G401 (cell line): Measurements from ENCODE around the gene PTTG1IP. TPM values are rescaled to one million over a fixed set of nuclear protein-coding genes. Genes with fewer than 3 reads are reported as not detected.

ENCODE experiments used
- DNase-seq: peaks from one replicate; pipeline ENCODE4 v3.0.0-alpha.2; 2015; ENCODE audit warnings: low spot score
- in situ Hi-C: cut with HindIII; loops from 2 replicates; pipeline ENCODE4 v1.10.0; 2016; ENCODE audit warnings: low sequenced_read_pairs, mixed read lengths
- total RNA-seq: library from RNA; depleted of rRNA; stranded (reverse); fragments of >200 nt; shearing (Covaris generic); gene quantifications from 2 replicates; pipeline ENCODE4 v1.2.3, GENCODE V29; 2014

The PTTG1IP gene
- total RNA-seq, 1 experiment from 2014 or later: 243 TPM

DNA sequence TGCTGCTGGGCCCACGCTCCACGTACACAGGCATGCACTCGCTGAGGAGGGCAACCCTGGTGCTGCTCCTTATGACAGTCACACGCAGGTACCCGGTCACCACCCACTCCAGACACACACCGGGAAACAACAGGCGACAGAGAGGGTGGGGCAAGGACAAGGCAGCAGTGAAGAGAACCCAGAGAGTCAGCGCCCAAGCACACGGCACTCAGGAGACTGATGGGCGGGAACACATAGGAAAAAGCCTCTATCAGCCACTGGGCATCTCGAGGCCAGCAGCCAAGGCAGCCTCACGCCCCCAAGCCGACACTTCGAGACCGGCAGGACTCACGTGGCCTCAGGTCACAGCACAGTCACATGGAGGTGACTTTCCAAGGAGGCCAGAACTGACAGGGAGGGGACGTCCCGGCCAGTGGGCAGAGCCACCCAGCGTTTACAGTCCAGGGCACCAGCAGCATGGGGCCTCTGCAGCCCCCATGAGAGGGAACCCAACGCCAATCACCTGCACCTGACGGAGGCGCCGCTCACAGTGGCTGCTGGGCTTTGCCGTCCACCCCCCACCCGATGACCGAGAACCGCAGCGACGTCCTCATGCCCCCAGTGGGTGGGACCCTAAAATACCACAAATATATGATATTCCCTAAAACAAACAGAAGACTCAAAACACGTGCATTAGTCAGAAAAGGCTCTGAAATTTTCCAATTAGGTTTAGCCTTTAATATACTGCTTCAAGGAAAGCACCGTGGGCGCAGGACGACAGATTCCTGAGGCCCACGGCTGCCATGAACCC is 19.7 kb downstream of the PTTG1IP start:
- in situ Hi-C loops: no loop called here

DNA sequence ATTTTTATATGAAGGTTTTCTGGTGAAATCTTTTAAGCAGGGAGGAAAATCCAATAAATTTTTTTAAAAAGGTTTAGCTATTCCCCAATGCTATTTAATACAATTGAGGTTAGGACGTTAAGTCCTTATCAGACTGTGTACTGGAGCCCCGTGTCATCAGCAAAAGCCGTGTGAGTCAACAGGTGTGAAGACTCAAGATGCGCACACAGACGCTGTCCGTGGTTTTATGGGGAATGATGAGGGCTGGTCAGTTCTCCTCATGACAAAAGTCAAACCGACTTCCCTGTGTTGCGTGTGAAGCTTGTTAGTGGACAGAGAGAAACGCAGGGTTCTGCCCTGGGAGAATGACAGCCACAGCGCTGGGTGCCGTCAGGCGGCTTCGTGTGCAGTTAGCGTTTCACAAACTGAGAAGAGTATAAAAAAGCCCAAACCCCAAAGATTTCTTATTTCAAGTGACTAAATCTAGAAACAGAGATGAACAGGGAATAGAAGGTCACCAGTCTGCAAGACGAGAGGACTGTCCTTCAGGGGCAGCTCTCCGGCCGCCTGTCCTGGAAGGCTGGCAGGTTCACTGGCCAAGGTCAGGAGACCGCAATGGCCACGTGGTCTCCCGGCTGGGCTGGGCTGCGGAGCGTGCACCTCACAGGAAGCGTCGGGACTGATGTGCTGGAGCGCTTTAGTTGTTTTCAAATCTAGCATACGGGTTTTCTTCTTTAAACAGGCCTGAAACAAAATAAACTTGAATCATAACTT is 22.4 kb downstream of the PTTG1IP start:
- in situ Hi-C loops: no loop called here

More for the DNA sequence above, 19.7 kb downstream of the PTTG1IP start:
- no peak for DNase-seq

DNA sequence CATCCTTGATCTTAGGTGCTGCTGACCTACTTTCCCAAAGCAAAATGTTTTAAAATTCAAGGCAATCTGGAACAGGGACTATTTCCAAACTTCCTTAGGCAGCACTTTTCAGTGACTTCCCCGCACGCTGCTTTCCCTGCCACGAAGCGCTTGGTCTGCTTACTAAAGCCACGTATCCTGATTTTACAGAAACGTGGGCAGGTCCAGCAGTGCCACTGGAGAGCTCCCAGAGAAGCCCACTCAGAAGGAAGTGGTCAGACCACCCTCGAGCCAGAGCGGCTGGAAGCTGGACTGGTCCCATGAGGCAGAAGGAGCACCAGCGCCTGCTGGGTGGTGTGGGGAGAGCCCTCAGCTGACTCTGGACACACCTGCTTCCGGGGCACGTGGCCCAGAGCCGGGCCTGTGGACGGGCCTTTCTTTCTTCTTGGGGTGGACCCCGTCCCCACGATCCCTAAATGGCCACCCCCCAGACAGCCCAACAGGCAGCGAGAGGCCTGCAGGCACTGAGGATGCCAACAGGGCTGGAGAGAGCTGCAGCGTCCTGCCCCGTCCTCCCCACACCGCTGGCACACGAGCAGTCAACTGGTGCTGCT is 23.2 kb downstream of the PTTG1IP start:
- DNase-seq: no peak
- in situ Hi-C loops: no loop called here

More for the DNA sequence above, 22.4 kb downstream of the PTTG1IP start:
- no peak for DNase-seq

DNA sequence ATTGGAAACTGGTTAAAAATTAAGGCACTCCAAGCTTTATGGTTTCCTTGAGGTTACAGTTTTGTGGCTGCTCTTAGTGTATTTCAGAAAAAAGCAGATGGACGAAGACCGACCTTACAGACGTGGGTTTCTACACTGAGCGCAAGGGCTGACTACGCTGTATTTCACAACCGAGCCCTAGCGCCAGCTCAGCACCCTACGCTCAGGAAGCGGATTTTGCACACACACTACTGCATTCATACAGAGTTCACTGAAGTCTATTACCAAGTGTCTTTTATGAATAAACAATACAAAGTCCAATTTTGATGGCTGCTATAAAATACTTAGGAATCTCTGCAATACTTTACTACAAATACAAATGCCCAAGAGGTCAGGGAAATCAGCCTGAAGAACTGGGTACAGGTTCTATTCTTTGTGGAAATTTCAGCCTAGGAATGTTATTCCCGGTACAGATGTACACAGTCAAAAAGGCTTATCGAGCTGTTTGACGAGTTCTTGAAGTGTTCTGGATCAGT is 23.8 kb downstream of the PTTG1IP start:
- no peak for DNase-seq
- in situ Hi-C loops: no loop called here

DNA sequence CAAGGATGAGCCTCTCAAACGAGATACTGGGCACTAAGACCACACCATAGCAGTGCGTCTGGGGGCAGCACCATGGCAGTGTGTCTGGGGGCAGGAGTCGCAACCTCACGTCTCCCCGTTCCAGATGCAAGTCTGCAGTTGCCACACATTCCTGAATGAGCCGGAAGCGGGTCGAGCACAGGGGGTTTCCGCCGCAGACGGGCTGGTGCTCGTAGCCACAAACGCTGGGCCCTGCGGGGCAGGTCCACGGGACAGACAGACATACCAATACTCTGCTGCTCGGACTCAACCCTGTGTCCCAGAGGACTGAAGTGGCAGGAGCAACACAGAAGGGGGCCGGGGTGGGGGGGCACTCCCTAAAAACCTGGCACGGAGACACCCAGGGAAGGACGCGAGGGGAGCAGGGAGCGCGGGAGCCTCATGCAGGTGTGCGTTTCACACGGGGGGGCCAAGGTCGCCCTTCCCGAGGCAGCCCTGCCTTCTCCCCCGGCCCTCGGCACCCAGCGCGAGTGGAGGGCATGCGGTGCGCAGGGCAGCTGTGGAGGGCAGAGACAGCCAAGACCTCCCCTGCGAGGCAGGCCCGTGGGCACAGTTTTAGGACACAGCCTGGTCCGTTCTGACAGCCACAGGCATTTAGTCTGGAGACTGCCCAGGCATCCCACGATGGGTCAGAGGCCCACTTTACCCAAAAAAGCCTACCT is 24.5 kb downstream of the PTTG1IP start:
- DNase-seq: no peak
- in situ Hi-C loops: no loop called here

DNA sequence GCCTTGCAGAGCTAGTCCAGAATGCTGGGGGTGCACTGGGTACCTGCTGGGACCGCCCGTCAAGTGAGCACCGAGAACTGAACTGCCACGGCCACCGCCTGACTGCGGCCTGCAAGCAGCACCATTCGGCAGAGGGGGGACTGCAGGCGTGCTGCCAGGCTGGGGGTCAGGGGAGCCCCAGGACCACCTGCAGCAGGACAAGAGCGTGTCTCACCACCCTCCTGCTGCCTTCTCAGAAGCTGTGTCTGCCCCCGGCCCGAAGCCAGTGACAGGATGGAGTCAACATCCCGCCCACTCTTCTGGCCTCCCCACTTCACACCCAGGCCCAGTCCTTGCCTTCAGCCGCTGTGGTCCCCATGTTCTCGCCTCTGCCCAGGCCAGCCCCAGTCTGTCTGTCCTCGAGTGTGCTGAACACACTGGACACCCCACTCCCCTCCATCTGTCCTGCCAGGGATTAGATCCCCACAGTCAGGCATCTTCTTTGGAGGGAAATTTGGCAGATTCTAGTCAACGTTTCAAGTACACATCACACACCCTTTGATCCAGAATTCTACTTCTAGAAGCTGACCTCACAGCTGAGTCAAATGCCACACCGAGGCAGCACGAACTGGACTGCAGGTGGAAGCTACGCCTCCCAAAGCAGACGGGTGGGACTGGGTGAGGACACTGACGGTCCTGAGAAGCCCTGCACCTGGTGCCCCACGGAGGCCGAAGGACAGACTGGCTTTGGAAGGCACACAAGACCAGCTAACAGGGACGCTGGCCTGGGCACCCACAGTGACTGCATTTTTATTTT is 26.0 kb downstream of the PTTG1IP start:
- in situ Hi-C loops: no loop called here
- DNase-seq: no peak

DNA sequence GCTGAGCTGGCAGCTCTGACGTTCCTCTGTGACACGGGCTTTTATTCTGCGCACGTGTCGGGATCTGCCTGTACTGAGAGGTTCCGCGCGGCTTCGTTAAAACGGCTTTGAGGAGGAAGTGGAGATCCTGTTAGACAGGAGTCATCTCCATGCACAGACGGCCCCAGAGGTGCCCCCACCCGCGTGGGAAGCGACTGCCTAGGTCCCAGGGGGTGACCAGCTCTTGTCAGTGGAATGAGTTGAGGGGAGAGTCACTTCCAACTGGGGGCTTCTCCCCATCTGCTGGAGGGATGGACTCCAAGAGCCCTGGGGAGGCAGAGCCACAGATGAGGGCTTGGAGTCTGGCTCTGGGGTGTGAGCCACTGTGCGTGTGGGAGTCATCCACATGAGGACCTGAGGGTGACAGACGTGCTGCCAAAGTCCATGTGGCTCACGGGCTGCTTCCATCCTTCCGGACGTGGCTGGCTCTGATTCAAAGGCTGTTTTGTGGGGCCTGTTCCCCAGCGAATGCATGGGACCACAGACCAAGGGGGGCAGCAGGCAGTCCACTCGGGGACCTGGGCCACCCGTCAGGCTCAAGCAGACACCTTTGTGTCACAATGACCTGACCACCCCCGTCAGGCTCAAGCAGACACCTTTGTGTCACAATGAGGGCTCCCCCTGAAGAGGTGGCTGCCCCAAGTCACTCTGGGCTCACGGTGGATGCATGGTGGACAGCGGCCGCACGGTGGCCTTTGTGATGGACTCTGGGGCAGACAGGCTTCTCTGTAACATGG is 26.8 kb downstream of the PTTG1IP start:
- in situ Hi-C loops: no loop called here
- peak; percentile 31 for DNase-seq

DNA sequence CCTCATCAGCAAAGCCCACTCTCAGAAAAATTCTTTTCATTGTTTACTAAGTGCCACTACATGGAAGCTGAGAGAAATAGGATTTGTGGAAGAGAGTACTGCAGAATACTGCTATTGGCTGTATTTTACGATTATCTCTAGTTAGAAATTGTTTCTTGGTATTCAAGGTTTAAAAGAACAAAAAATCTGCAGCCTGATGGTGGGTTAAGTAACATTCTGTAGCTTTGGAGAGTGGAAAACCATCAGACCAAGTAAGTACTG is 27.3 kb downstream of the PTTG1IP start:
- in situ Hi-C loops: no loop called here
- DNase-seq: no peak

DNA sequence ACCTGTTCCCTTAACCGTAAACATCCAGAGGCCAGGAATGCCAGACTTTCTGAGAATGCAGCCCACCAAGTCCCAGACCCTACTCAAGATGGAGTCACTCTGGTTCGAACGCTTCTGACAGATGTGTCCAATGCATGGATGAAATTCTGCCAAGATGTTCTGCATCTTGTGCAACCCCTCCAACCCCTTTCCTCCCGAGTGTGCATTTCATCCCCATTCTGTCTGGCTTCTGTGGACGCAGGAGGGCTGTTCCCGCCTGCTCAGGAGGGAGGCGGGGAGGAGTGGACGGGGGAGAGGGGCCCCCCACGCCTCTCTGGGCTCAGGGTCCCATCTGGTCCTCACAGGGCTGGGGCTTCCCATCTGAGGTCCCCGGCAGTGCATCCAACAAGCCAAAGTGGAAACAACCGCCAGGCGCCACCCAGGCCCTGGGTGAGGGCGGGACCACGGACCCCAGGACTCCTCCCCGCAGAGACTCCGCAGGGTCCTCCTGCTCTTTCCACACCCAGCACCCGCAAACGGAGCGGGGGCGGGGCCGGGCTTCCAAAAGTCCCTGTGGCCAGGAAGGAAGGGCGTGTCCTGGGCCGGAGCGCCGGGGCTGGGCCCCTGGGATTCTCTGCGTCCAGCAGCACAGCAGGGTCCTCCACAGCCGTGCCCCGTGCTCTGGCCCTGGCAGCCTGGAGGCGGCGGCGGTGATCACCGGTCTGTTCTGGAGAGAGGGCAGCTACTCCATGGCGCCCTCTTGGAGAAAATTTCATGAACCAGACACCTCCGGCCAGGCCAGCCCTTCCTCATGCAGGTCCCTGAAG is 27.9 kb downstream of the PTTG1IP start:
- peak; percentile 54 for DNase-seq
- in situ Hi-C loops: no loop called here

DNA sequence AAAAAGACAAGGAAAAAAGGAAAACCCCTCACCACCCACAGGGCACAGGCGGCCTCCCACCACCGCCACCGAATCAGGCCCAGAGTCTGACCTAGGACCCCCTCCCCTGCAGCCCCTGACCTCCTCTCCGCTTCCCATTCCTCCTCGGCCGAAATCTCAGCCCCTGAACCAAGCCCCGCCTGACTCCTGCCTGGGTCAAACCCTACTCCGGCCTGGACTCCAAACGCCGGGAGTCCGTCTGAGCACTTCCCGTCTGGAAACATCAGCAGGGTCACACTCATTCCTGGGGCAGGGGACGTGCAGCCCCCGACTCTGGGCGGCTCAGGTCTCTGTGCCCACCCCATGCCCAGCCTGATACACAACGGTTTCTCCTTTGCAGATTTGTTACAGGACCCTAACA is 29.2 kb downstream of the PTTG1IP start:
- DNase-seq: no peak
- in situ Hi-C loops: no loop called here

DNA sequence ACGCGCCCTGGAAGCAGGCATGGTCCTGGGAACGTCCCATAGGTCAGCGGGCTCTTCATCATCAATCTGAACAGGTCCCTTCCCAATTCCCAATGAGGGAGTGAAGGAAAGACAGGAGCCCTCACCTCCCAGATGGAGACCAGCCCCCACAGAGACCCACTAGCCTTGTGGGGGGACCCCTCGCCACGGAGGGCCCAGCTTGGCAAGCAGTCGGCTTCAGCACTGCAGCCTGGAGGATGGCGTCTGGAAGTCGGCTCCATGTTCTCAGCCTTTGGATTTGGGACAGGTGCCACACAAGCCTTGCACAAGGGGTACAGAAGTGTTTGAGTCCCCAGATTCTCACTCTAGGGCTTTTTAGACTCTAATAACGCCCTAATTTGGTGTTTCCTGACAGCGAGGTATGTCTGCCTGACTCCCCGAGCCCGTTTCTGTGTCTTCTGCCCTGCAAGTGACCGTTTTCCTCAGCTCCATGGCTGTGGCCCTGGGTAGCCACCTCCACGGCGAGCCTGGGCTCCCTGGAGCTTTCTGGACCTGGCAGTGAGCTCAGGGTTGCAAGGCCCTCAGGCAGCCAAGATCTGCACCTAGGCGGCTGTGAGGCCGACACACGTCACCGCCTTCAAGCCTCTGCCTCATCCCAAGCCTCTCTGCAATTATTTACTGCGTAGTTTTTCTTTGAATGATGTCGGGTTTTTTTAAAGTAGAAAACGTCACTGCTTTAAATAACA is 30.6 kb downstream of the PTTG1IP start:
- in situ Hi-C loops: no loop called here
- no peak for DNase-seq

DNA sequence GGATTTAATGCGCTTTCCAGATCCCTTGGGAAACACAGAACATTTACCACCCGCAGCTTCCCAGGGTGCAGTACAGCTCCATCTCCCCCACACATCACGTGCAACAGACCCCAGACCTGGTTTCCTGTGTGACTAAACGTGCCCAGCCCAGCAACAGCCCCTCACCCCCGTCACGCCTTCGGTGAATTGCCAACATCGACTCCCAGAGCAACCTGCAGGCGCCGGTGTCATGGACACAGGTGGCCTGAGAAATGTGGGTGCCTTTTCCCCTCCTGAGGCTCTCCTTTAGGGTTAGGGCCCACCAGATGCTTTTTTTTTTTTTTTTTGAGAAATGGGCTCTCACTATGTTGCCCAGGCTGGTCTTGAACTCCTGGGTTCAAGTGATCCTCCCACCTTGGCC is 31.4 kb downstream of the PTTG1IP start:
- DNase-seq: no peak
- in situ Hi-C loops: no loop called here

DNA sequence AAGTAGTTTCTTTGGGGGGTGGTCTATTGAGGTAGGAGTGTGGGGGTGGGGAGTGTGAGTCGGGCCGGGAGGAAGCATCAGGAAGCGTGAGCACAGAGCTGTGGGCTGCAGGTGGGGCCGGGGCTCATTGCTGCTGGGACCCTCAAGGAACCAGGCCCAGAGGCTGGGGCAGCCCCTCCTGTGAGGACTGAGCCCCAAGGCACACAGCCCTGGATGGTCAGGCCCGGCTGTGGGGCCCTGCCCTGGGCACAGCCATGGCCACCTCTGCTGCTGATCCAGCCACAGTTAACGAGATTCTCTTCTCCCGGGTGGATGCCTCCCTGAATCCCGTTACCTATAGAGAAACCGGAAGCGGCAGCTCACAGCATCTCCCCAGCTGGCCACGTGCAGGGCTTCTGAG is 32.7 kb downstream of the PTTG1IP start:
- in situ Hi-C loops: no loop called here

DNA sequence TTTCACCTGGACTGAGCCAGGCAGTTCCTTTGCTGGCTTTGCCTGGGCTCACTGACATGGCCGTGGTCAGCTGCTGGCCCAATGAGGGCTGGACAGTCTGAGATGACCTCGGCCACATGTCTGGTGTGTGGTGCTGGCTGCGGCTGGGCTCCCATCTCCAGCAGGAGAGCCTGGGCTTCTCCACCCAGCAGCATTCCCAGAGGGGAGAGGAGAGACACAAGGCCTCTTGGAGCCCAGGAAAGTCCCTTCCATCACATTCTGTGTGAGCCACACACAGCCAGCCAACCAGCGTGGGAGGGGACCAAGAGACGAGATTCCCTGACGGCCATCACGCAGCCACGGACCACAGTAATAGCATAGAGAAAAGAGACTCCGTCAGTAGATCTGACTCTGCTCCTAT is 34.5 kb downstream of the PTTG1IP start:
- in situ Hi-C loops: no loop called here
- no peak for DNase-seq

More for the DNA sequence above, 32.7 kb downstream of the PTTG1IP start:
- no peak for DNase-seq

DNA sequence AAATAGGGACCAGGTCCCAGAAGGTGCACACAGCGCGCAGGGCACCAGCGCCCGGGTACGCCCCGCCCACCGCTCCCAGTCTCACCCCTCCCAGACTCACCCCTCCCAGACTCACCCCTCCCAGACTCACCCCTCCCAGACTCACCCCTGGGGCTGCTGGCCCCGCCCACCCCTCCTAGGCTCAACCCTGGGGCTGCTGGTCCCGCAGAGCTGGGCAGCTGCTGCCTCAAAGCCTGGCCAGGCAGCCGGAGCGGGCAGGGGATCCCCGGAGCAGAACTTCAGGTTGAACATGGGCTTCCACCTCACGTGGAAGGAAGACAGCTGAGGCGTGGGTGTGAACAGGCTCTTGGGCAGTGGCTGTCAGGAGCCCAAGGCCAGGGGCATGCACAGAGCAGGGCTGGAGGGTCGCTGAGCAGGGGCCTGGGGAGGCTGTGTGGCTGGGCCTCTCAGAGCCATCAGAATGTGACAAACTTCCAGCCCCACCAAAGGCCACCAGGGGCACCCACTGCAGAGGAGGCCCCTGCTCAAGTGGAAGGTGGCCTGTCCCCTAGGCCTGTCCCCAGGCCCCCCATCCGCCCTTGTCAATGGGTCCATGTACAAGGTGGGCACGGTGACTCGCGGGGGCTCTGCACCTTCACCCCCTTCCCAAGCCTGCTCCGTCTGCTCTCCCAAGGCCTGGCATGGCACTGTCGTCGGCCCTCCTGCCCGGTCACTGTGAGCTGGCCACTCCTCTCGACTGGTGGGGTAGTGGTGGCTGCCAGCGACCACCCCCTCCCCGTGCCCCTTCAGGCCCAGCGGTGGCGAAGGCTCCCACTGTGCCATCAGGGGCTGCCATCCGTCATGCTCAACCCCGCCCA is 35.2 kb downstream of the PTTG1IP start:
- in situ Hi-C loops: no loop called here
- no peak for DNase-seq

DNA sequence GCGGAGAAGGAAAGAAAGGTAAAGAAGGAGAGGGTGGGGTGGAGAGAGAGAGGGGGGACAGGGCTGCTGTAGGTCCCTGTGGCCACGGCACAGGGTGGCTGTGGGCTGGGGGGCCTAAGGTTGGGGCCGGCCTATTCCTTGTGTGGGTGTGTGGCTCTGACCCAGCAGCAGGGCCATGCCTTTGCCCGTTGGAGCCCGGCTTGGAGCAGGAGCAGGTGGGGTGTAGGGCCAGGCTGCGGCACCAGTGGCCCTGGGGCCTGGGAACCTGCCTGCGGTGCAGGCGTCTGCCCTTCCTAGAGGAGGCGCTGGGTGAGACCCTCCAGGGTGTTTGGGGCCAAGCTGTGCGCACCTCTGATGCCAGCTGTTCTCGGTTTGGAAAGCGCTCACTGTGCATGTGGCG is 36.0 kb downstream of the PTTG1IP start:
- in situ Hi-C loops: no loop called here
- no peak for DNase-seq
